HepG2 (cell line): ENCODE measurements around the gene RDH12. TPM values are rescaled to one million over a fixed set of nuclear protein-coding genes. Genes with fewer than 3 reads are reported as not detected.

Source experiments
- ARID4A ChIP-seq: sonication (generic); formaldehyde crosslinking; IDR thresholded peaks from 2 replicates; pipeline ENCODE4 v1.5.0; 2020; ENCODE audit warnings: mild to moderate bottlenecking, missing genetic modification reagents, borderline replicate concordance
- ATF5 ChIP-seq: sonication (generic); formaldehyde crosslinking; IDR thresholded peaks from 2 replicates; pipeline ENCODE4 v1.4.0; 2020; ENCODE audit warnings: mild to moderate bottlenecking, low read depth, missing genetic modification reagents
- CSRNP2 ChIP-seq: sonication (generic); formaldehyde crosslinking; conservative IDR thresholded peaks from 2 replicates; pipeline ENCODE4 v1.8.0; 2022; ENCODE audit warnings: low read depth, missing genetic modification reagents
- GMEB1 ChIP-seq: sonication (generic); formaldehyde crosslinking; IDR thresholded peaks from 2 replicates; pipeline ENCODE4 v1.5.1; 2020; ENCODE audit warnings: missing genetic modification reagents, mild to moderate bottlenecking, borderline replicate concordance
- JARID2 ChIP-seq: sonication (generic); formaldehyde crosslinking; IDR thresholded peaks from 2 replicates; pipeline ENCODE4 v1.8.1; 2023; ENCODE audit warnings: missing genetic modification reagents, inconsistent platforms; ENCODE audit not compliant: insufficient replicate concordance
- JUND ChIP-seq: sonication (generic); formaldehyde crosslinking; IDR thresholded peaks from 2 replicates; pipeline ENCODE4 v1.8.0; 2022; ENCODE audit warnings: mild to moderate bottlenecking, missing genetic modification reagents
- KMT2B ChIP-seq: IDR thresholded peaks from 2 replicates; pipeline ENCODE4 v1.6.1; 2016; ENCODE audit warnings: missing genetic modification reagents, missing compliant biosample characterization
- NFIC ChIP-seq: IDR thresholded peaks from 2 replicates; pipeline ENCODE4 v1.6.1; 2012; ENCODE audit warnings: mild to moderate bottlenecking, low read length, inconsistent platforms
- PATZ1 ChIP-seq: sonication (generic); formaldehyde crosslinking; IDR thresholded peaks from 2 replicates; pipeline ENCODE4 v1.4.0; 2020; ENCODE audit warnings: missing genetic modification reagents
- PHF21A ChIP-seq: sonication (generic); formaldehyde crosslinking; IDR thresholded peaks from 2 replicates; pipeline ENCODE4 v1.5.0; 2020; ENCODE audit warnings: mild to moderate bottlenecking, missing genetic modification reagents
- SNRNP70 ChIP-seq: fragments of 200-400 bp; formaldehyde crosslinking; IDR thresholded peaks from 2 replicates; pipeline ENCODE4 v1.6.1; 2017; ENCODE audit warnings: mild to moderate bottlenecking, low read depth, low read length, moderate library complexity
- ZNF17 ChIP-seq: sonication (generic); formaldehyde crosslinking; IDR thresholded peaks from 2 replicates; pipeline ENCODE4 v1.5.0; 2020; ENCODE audit warnings: mild to moderate bottlenecking, missing genetic modification reagents
- ZNF20 ChIP-seq: sonication (generic); formaldehyde crosslinking; IDR thresholded peaks from 2 replicates; pipeline ENCODE4 v1.4.0; 2020; ENCODE audit warnings: mild to moderate bottlenecking, moderate library complexity, missing genetic modification reagents
- ZNF260 ChIP-seq: sonication (generic); formaldehyde crosslinking; IDR thresholded peaks from 2 replicates; pipeline ENCODE4 v1.4.0; 2020; ENCODE audit warnings: missing genetic modification reagents, low read depth, mild to moderate bottlenecking, borderline replicate concordance
- ZNF770 ChIP-seq: sonication (generic); formaldehyde crosslinking; IDR thresholded peaks from 2 replicates; pipeline ENCODE4 v1.5.0; 2020; ENCODE audit warnings: mild to moderate bottlenecking, missing genetic modification reagents
- polyA plus RNA-seq, 8 experiments: library from polyadenylated mRNA; depleted of rRNA in 3 of 8; stranded (reverse) in 7 of 8; unstranded in 1 of 8; fragments of >200 nt; fragmentation: Illumina TruSeq in 4 of 8; extraction: Trizol in 4 of 8; gene quantifications; 2 replicates each; pipeline versions ENCODE4 v1.2.1 to v1.2.3, GENCODE V29; 2011 to 2016; ENCODE audit warnings: low read depth in 4 of 8, missing spikeins in 1 of 8, mixed read lengths in 1 of 8; ENCODE audit not compliant: insufficient read depth in 1 of 8
- total RNA-seq, 5 experiments: library from RNA; depleted of rRNA; stranded (reverse); fragments of >200 nt; fragmentation: Illumina TruSeq; extraction: Trizol; gene quantifications; 2 replicates each; pipeline ENCODE4 v1.2.3, GENCODE V29; 2016; ENCODE audit warnings: low read depth in 1 of 5

Gene RDH12
- total and polyA plus RNA-seq, 2 of the 13 experiments (the other 11 are each of a cell fraction or from before 2014, with no cell fraction given) = 1.6 to 2.1 TPM

- 0 out of 2 replicates have a peak, but pooled peaks have one; percentile 45 for TF ChIP-seq ATF5
- no peak for TF ChIP-seq ZNF17 (CRISPR knock-in tag)
- TF ChIP-seq ARID4A (CRISPR knock-in tag) = peak; percentile 74
- TF ChIP-seq JUND (CRISPR knock-in tag) = peak; percentile 54
- TF ChIP-seq ZNF20 = peak; percentile 91; the same call in 1 of the 2 replicates
- TF ChIP-seq ZNF260 = no peak
- peak; percentile 89 for TF ChIP-seq PATZ1 (CRISPR knock-in tag)
- no peak for TF ChIP-seq SNRNP70
- peak; percentile 54 for TF ChIP-seq KMT2B (CRISPR knock-in tag)
- TF ChIP-seq JARID2 (CRISPR knock-in tag) = no peak
- TF ChIP-seq CSRNP2 (CRISPR knock-in tag) = no peak
- no peak for TF ChIP-seq NFIC
- peak; percentile 63; the same call in 1 of the 2 replicates for TF ChIP-seq PHF21A (CRISPR knock-in tag)
- no peak for TF ChIP-seq ZNF770 (CRISPR knock-in tag)
- TF ChIP-seq GMEB1 = peak; percentile 29; the same call in 1 of the 2 replicates
Measured at GRCh38 chr14:67729072-67729885, 27.6 kb downstream of the RDH12 start (continued).
